GM15510 (cell line): ENCODE results near the gene GRM8.
A peak's percentile ranks its signal among the peaks of the same experiment; 100 is the strongest.

ENCODE experiments used
- POLR2A ChIP-seq: IDR thresholded peaks from 3 replicates; pipeline ENCODE4 v1.6.1; 2011; ENCODE audit warnings: borderline replicate concordance; ENCODE audit not compliant: insufficient read length; ENCODE audit errors: extremely low read depth

GRM8 gene

DNA sequence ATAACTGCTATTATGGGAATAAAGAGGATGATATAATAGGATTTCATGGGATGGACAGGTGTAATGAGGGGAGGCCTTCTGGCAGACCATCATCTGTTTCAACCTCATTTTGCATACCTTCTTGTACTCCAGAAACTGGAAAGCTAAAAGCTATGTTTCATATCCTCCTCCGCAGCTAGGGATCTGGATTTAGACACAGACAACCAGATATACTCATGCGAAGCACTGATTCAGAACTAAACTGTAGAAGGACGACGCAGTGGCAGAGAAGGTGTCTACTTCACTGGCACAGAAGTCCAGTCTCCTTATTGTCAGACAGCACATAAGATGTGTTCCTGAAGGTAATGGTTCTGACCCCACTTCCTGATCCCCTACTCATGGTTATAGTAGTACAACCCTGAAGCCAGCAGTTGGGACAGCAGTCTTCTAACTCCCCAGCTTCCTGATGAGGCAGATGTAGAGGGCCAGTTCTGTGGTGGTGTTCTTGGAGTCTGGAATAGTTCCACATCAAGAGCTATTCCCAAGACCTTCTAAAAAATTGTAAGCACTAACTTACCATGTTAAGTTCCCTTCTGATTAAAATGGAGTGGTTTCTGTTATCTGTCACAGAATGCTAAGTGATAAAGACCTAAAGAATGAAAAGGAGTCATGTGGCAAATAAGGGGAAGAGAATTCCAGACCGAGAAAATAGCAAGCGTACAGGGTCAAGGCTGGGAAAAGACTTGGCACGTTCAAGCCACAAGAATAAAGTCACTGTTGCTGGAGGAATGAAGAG lies 550.3 kb downstream of the GRM8 start:
- TF ChIP-seq POLR2A = no peak

DNA sequence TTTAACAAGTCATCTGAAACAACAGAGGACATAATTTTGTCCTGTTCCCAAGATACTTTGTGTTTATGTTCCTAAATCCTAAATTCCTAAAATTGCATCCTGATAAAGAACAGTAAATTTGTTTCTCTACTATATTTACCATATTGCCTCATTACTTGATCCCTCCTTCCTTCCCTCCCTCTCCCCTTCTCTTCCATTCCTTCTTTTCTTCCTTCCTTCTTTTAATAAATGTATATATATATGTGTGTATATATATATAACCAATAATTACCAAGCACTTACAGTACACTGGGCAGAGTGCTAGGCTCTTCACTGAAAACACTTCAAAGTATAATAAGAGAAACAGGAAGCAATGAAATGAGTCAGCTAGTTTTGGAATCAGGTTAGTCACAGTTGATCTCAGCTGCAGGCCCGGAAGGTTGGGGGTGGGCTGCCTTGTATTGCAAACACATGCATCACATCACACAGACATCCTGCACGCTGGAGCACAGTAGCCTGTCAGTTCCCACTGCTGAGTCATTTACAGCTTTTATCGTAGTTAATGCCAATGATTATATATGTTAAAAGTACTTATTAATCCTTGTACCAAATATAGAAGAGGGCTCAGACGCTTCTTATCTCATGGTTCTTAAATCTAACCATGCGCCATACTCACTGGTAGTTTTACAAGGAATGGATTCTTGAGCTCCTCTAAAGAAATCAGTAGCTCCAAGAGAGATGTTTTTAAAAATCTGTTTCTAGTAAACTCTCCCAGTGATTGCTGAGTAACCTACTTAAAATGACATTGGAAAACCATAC lies 551.7 kb downstream of the GRM8 start:
- TF ChIP-seq POLR2A = peak; percentile 28

DNA sequence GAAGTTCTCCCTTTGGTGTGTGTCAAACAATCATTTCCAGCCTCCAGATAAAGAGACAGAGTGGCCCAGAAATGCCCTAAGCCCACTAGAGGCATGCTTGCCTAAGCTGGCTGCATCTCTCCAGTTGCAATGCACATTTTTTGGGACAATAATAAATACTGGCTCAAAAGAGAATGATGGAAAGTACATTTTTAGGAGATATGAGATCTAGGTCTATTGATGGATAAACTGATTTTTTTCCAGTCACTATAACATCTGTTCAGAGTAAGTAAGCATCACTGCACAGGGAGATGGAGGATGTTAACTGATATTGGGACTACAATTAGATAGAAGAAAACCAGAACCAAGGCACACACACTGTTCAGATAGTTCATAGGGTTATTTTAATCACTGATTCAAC lies 553.0 kb downstream of the GRM8 start:
- TF ChIP-seq POLR2A = no peak

DNA sequence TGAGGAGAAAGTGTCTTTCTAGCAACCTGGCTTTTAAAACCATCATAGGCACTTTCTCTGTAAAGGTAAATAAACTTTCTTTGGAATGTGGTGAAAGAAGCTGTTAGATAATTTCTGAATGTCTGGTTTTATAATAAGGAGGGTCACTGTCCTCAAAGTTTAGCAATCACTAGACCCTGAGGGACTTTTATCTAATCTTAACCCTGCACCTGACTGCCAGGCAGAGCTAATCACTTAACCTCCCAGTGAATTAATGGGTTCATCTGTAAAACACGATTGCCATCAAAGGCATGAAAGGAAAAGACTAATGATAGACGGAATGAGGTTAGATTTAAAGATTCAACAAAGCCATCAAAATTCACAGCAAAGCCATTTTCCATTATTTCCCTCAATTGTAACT lies 553.8 kb downstream of the GRM8 start:
- no peak for TF ChIP-seq POLR2A

DNA sequence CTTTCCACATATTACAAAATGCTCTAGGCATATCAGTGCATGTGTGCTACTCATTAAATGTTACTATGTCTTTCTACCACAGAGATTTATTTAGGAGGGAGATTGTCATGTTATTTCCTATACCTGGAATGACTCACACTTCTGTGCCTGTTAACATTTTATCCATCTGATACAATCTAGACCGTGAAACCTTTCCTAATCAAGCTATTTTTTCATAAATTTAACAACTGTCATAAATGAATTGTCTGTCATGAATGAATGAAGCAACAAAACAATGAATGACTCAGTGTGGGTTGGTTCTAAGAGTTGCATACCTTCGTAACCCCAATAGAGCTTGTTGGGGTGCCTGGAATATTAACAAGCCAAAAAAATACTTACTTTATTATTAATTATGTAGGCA lies 554.3 kb downstream of the GRM8 start:
- TF ChIP-seq POLR2A = no peak

DNA sequence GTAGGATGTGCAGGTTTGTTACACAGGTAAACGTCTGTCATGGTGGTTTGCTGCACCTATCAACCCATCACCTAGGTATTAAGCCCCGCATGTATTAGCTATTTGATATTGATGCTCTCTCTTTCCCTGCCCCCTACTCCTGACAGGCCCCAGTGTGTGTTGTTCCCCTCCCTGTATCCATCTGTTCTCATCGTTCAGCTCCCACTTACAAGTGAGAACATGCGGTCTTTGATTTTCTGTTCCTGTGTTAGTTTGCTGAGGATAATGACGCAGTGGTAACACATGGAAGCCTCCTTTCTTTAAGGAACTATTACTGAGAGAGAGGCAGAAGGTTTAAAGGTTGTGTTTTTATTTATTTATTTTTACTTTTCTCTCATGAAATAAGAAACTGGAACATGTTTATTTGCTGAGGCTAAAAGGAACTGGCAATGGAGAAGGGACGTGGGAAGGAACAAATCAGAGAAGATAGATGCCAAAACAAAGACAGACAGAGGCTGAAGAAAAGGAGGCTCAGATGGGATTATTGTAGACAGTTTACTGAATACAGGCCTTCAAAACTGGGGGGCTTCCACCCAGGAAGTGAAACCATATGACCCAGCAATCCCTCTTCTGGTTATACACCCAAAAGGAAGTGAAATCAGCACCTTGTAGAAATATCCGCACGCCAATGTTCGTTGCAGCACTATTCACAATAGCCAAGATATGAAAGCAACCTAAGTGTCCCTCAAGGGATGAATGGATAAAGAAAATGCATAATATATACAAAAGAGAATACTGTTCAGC lies 556.3 kb downstream of the GRM8 start:
- no peak for TF ChIP-seq POLR2A

DNA sequence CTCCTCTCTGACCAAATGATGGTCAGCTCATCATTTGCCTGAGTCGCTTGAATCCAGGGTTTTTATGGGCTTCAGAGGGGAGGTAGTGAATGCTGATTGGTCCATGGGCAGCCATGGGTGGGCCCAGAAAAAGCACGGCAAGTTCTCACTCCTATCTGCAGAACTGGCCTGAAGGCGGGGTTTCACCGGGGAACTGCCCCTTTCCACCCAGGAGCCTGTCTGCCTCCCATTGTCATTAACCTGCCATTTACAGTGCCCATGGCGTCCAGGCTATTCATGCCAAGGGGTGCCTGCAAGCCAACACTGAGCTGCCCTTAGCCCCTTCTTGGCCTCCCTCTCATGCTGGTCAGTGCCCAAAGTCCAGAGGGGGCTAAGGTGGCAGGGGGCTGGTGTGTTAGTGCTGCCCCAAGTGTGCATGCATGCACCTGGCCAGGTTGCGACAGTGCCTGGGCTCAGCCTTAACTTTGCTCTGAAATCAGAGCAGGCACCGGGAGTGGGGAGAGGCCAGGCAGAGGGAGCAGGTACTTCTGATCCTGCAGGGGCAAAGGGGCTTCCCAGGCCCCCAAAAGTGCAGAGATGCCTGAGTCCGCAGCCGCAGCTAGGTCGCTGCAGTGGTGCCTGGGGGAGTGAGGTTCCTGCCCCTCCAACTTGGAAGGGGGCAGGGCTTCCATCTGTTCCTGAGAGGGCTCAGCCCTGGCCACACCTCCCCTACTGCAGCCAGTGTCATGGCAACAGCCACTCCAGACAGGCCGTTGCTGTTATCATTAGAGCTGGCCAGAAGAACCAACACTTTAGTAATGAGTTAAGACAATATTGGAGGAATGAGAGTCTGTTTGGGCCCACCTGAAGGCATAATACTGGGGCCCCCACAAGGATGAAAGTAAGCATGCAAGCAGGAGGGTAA lies 561.6 kb downstream of the GRM8 start:
- no peak for TF ChIP-seq POLR2A

DNA sequence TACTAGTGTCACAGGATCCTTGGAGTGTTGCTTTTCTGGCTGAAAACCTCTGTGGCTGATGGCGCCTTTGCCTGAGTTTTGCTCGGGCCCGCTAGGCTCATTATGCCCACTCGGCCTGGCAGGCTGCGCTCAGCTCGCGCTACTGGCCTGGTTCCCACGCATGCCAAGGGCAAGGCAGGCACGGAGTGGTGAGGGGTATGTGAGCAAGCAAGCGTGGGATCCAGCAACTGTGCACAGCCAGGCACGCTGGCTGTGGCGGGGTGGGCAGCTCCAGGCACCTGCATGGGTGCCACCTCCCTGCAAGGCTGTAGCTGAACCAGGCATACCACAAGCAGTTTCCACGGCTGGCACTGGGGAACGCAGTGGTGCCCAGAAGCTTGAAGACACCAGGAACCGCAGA lies 562.6 kb downstream of the GRM8 start:
- no peak for TF ChIP-seq POLR2A

DNA sequence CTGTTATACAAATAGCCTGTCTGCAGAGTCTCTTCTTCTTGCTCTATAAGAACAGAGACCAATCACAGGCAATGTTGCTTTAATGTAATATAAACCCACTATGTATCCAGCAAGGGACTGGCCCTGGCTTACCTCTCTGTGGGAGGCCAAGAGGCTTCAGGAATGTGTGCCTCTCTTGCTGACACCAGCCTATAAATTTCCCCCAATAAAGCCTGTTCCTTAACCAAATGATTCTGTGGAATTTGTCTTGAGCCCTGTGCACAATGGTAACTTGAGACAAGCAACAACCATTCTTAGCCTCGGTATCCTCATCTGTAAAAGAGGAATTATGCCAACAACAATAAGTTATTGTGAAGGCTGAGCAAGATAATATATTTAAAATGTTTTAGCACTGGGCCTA lies 563.7 kb downstream of the GRM8 start:
- TF ChIP-seq POLR2A = no peak

DNA sequence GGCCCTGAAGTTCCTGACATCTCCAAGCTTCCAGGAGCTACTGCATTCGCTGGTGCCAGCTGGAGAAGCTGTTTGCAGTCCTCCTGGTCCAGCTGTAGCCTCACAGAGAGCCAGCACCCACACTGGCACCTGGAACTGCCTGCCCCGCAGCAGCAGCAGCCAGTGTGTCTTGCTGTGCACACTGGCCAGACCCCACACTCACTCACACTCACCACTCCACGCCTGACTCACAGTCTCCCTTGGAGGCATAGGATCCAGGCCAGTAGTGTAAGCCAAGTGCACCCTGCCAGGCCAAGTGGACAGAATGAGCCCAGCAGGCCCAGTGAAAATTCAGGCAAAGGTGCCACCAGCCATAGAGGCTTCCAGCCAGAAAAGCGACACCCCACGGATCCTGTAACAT lies 566.3 kb downstream of the GRM8 start:
- TF ChIP-seq POLR2A = no peak

DNA sequence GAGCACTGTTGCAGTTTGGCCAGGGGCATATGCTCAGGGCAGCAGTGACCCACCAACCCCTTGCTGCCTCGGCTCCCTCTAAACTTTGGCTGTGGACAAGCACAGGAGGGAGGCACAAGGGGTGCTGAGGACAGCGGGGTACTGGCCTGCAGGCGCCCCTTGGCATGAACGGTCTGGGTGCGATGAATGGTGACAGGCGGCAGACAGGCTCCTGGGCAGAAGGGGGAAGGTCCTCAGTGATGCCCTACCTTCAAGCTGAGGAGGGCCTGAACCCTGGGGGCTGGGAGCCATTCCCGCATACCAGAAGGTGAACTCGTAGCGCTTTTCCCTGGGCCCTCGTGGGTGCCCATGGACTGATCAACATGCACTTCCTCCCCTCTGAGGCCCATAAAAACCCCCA lies 567.1 kb downstream of the GRM8 start:
- no peak for TF ChIP-seq POLR2A

DNA sequence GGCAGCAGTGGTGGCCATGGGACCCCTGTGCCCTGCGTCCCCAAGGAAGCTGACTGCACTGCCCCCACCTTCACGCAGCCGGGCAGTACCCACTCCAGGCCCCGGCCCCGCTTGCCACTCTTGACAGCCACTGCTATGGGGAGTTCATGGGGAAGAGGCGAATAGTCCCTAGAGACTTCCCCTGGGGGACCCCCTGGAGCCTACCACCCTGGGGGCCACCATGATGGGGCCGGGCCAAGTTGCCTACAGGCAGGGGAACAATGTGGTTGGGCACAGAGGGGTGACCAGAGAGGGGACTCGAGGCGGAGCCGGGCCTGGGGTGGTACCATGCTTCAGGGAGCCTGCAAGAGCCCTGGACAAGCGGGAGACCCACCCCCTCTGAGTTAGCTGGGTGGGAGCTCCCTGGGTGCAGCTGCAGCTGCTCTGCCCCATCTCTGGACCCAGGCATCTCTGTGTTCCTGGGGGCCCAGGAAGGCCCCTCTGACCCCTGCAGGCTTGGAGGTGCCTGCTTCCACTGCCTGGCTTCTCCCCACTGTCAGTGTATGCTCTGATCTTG lies 567.6 kb downstream of the GRM8 start:
- no peak for TF ChIP-seq POLR2A

DNA sequence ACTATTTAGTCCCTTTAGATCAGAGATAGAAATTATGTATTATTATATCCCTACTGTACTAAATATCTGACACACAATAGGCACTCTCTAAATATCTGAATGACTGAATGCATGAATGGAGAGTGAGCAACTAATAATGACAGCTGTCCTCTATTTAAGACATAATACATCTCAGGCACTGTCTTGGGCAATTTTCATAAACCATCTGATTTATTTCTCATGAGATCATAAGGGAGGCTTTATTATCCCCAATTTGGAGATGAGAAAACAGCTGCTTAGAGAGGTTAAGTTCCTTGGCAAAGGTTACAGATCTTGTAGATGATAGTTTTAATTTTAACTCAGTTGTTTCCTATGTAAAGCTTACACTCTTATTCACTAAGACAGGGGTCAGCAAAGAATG lies 570.6 kb downstream of the GRM8 start:
- TF ChIP-seq POLR2A = no peak

DNA sequence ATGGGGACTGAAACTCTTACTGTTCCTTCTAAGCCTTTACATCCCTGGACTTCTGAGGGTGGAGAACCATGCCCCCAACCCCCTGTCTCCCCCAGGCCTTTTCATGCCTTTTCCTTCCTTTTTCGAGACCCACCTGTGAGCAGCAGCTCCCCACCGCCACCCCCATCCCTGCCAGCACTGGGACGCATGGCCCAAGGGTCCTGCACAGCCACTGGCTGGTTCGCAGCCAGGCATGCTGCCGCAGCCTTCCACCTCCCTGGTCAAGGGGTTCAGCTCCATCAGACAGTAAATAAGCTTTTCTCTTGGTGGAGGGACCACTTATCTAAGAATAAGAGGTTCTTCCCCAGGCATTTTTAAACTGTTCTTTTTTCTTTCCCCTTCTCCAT lies 584.4 kb downstream of the GRM8 start:
- TF ChIP-seq POLR2A = no peak

DNA sequence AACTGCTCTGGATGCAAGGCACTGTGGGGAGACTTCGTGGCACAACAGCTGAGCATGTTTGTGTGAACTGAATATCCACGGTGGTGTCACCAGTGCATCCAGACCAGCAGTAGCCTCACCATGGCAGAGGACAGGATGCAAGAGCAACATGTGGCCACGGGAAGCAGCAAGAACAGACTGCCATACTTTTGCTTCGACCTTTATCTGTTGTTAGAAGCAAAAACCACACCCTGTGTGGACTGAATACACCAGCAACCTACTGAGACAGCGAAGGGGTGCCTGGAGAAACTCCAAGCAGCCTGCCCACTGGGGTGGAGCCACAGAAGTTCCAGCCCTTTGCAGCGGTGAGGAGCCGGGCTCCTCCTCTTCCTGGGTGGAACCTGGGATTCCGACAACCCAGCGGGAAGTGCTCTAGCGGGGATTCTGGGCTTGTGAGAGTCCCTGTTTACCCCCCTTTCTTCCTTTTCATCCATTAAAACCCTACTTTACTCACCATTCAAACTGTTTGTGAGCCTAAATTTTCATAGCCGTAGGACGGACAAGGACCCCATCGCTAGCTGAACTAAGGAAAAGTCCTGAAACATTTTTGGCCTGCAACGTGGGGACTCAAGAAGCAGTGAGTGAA lies 584.9 kb downstream of the GRM8 start:
- no peak for TF ChIP-seq POLR2A

DNA sequence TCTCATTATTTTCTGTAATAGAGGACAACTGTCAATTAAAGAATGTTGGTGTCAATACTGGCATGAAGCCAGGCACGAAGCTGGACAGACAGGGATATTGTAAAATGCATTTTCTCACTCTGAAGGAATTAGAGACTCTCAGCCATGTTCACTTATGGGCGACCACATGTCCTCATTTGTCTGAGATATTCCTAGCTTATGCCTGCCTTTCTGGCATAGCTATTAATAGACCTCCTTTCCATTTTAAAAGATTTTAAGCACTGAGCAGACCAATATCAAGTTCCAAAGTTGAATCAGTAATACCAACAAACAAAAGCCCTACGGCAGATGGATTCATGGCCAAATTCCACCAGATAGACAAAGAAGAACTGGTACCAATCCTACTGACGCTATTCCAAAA lies 589.9 kb downstream of the GRM8 start:
- no peak for TF ChIP-seq POLR2A
